Activated naive CD4-positive, alpha-beta T cell (primary cell): ENCODE data around the gene POU5F2.

ENCODE experiments used
- DNase-seq, 4 experiments: peaks; one replicate each; lab custom pipeline; 2025; lab: John Stamatoyannopoulos, UW

Gene POU5F2, protein sequence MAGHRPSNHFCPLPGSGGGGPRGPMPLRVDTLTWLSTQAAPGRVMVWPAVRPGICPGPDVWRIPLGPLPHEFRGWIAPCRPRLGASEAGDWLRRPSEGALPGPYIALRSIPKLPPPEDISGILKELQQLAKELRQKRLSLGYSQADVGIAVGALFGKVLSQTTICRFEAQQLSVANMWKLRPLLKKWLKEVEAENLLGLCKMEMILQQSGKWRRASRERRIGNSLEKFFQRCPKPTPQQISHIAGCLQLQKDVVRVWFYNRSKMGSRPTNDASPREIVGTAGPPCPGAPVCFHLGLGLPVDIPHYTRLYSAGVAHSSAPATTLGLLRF

DNA sequence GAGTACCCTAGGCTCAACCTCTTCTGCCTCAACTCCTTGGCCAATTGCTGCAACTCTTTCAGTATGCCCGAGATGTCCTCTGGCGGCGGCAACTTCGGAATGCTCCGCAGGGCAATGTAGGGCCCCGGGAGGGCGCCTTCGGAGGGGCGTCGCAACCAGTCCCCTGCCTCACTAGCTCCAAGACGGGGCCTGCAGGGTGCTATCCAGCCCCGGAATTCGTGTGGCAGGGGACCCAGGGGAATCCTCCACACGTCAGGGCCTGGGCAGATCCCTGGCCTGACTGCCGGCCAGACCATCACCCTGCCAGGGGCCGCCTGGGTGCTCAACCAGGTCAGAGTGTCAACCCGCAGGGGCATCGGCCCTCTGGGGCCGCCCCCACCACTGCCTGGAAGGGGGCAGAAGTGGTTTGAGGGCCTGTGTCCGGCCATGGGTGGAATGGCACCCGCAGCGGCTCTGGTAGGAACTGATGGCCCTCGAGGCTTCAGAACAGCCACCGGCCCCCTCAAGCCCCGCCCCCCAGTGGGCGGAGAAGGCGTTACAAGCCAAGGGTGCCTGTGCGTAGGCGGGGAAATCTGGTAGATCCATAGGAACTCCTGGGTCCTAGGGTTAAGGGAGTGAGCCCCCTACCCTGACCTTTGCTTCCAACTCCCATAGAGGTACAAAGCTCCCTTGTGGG, at the start of gene POU5F2:
Gene POU5F2 (minus strand): TSS at position 465 of the 676 bp plus-strand sequence. CDS start 37 bp downstream, at position 428.
- no peak for DNase-seq

DNA sequence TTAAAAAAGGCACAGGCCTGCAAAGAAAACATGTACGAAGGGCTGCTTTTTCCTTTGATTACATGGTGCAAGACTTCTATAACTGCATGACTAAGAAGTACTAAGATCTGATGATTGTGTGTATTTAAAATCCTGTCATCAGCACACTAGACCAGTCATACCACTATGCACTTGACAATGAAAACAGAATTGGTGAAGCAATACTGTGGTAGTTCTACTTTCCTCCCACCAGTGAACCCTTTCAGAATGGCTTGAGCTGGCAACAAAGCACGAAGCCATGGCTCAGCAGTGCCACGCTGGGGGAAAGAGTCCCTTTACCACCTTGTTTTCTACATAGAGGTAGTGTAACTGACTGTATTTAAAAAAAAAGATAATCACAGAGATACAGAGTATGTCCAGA, 49.0 kb upstream of the POU5F2 start:
- no peak for DNase-seq

DNA sequence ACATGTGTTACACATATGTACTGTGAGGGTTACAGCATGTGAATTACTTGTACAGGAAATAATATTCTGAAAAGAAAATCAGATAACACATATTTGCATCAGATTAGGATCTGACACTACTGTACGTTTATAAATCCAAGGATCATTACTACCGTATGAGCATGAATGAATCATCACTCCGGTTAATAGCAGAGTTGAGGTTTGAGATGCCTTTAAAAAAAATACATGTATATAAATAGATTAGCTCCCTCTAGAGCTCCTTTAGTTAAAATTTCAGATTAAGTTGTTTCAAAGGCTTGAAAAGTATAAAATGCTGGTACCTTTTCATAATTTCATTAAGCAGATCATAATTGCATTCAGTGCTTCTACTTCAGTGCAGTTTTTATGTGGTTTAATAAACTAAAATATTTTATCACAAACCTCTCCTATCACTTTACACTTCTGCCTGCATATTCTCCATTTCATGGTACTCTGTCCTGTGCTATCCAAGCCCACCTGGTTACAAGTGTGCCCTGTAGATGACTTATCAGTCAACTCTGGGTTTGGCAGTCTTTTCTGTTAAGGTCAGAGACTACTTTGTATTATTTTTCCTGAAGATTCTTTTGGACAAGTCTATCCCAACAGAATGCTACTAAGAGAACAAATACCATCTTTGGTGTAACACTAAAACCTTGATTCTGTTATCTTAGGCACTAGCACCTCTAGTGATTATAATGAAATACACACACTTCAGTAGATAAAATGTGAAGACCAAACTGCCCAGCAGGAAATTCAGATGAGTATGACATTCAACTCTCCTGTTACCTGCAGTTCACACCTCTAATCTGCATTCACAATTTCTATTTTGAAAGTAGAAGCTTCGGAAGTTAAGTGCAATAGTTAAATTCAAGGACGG, 48.0 kb upstream of the POU5F2 start:
- DNase-seq: no peak

DNA sequence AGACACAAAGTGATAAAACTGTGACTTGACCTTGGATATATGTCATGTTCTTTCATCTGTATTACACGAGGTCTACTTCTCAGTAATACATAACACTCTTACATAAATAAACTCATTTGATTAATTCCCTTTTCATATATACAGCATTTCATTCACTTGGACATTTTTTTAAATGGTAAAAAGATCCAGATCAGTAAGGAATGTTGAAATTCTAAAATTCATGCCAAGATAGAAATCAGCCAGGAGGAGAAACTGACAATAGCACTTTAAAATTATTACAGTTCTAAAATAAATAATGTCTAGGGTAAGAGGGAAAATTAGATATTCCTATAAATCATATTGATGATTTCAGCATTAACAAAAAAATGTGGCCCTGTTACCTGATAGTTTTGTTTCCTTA, 46.2 kb upstream of the POU5F2 start:
- DNase-seq: no peak

DNA sequence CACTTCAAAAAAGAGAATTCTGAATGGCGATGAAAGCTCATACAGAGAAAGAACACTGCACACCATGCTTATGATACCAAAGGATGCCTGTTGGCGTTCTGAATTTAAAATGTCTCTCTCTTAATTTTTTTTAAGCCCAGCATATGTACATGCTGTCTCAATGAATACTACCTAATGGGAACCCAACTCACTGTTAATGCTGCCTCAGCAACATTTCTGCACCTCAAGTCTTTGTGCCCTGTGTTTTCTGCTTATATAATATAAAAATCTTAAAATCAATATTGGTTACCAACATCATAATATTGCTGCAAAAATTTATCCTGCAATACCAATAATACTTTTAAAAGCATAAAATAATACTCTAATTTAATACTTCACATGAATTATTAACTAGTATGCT, 44.1 kb upstream of the POU5F2 start:
- no peak for DNase-seq

DNA sequence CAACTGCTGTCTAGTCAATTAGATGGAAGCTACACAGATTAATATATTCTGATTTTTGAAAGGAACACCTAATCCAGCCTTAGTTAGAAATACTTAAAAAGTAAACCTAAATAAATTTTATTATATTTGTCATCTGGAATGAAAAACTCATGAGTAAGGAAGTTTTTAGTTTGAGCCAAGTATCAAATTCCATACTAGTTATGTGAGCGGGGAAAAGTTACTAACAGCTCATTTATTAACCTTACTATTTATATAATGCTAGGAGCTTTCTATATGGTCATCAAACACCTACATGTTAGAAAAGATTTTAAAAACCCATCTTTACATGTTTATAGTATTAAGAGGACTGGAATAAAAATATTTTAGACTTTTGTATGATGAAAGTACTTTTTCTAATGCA, 41.6 kb upstream of the POU5F2 start:
- no peak for DNase-seq

DNA sequence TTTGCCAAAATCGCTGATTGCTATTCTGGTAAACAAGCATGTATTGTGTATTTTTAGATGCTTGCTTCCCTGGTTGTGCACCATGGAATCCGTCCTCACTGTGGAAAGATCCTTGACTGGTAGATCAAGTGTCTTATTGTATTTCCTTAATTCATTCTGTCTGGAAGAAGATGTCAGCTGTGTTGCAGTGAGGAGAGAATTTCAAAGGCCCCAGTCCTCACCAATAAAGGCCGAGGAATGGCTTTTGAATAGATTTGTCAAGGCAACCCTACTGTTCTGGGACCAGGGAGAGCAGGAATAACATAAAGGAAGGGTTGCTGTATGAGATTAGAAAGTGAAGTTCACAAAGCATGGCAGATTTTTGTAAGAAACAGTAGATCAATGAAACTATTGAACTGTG, 36.2 kb upstream of the POU5F2 start:
- no peak for DNase-seq

DNA sequence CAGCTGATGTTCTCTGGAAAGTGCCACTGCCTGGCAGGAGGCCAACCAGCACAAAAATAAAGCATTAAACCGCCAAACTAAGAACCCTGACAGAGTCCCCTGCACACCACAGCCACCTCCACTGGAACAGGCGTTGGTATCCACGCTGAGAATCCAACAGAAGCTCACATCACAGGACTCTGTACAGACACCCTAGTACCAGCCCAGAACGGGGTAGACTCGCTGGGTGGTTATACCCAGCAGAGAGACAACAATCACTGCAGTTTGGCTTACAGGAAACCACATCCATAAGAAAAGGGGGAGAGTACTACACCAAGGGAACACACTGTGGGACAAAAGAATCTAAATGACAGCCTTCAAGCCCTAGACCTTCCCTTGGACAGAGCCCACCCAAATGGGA, 15.0 kb upstream of the POU5F2 start:
- DNase-seq: no peak

DNA sequence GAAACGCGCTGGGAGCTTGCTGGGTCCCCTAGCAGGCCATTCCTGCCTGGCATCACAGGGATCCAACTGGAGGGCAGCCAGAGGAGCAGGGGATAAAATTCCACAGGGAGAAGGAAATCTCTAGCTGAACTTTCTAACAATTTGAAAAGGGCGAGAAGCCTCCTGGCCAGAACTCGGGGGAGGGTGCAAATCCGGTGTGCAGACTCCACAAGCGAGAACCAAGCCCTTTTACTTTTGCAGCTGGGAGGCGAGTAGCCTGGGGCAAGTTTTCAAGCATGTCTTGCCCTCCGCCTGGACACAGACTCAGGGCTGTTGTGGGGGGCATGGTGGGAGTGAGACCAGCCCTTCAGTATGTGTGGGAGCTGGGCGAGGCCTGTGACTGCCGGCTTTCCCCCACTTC, 14.3 kb upstream of the POU5F2 start:
- DNase-seq: no peak

DNA sequence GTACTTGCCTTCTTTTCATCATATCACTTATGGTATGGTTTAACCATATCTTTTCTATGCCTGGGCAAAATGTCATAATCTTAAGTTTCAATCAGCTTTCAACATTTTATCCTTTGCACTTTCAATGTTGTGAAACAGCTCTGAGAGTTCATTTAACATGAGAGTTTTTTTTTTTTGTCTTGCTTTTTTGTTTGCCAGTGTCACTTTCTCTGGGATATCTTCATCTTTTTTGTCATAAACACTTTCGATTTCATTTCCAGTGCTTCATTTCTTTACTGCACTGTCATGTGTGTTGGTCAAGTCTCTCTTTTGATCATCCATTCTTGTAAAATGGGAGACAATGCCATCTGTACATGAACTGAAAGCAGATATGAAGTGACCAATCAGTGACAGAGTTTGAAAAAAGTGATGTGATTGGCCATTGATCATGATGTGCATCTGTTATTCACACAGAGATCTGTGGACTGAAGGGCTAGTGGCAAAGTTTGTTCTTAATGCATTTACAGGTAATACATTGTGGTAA, 7.5 kb upstream of the POU5F2 start:
- DNase-seq: no peak

DNA sequence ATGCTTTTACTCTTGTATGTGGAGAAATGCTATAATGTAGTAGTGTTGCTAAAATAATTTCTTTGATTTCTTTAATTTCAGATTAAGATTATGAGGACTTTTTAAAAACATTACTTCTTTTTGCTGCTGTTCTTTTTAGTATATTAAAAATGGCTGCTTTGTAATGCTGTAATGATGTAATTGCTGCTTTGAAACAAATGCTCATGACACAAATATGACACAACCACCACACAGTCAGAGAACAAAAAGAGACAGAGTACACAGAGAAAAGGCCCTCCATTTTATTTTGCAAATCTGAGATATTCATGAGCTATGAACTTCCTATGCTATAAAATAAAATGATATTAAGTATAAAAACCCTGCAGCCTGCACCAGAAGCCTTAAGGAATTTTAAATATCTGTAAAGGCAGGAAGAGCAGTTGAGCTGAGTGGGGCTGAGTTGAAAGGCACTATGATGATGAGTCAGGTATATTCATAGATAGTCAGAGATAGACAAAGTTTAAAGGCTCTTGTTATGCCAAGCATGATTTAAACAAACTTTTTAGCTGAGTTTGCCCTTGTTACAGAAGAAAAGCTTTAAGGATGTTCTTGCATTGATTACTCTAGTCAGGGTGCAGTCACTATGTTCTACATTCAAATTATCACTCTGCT, 5.1 kb upstream of the POU5F2 start:
- no peak for DNase-seq

DNA sequence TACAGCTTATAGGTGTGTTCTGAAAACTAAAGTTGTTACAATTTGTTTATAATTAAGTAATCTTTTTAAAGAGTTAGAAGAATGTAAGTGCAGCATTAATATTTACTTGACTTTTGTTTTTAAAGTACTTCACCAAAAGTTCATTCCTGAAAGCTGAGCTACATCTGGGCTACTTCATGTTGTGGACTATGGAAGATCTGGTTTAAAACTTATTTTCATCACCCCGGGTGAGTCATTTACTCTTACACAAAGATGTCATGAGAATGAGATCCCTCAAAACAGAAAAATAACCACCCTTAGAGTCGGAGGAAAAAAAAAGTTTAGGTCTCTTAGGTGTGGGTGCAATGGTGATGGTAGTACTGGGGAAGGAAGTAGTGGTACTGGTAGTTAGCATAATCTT, 5.1 kb downstream of the POU5F2 start:
- DNase-seq: no peak

DNA sequence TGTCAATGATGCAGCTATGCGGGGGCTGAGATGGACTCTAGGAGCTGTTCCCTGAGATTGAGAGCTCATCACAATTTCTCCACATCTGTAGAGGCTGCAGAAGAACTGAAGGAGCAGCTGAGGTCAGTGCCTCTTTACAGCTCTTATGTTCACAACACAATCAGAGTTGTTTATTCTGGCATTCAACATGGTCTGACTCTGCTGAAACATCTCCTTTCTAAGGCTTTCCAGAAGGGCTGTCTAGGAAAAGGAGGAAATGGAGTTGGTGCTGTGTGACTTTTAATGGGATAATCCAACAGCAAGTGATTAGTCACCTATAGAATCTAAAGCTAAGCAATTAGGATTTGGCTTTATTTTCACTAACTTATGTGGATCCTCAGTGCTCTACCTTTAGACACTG, 6.0 kb downstream of the POU5F2 start:
- DNase-seq: no peak

DNA sequence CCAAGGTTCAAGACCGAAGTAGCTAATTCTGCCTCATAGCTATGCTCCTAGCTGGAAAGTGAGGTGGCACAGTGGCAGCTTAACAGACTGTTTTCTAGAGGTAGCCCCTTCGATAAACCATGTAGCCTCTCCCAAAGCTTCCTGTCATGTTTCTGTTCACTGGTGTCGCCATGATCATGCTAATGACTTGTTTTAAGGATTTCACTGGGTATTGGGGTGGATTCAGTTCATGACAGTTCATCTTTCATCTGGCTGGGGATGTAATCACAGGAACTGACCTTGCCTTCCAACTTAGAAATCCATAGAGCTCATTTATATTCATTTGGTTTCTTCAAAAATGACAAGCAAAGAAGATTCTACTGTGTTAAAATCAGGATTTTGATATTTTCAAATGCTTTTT, 9.4 kb downstream of the POU5F2 start:
- DNase-seq: no peak

DNA sequence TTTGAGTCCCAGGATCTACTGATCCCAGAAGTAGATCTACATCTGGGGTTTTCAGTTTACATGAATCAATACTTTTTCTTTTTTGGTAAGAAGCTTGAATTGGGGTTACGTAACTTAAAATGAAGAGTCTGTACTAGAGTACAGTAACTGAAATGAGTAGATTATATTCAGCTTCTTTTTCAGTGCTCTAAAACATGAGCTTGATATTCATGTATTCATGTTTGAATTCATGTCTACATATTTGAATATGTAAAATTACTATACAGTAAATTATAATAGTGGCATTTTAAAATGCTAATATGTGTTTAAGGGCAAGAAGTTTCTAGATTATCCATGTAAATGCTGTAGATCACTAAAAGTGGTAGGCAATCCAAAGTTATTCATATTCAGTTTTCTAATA, 14.8 kb downstream of the POU5F2 start:
- no peak for DNase-seq

DNA sequence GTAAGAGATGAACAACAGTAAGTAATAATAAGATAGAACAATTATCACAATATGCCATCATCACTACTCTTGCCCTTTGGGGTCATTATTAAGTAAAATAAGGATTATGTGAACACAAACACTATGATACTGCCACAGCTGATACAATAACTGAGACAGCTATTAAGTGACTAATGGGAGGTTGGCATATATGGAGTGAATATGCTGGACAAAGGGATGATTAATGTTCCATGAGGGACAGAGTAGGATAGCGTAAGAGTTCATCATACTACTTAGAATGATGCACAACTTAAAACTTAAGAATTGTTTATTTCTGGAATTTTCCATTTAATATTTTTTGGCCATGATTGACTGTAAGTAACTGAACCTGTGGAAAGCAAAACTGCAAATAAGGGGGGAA, 16.6 kb downstream of the POU5F2 start:
- no peak for DNase-seq

DNA sequence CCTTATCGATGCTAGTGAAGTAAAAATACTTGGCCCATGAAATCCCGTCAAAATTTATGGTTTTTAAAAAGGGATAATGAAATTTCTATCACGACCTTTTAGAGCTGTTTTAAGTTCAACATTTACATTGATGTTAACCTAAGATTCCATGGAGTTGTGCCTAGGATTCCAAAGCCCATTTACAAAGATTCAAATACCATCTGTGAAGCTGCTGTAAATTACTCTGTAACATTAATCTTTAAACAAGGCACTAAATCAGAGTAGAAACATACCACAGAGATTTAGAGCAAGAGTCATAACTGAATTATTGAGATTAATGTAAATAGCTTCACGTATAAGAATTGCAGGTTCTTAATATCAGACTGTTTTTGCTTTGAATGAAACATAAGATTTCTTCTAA, 17.7 kb downstream of the POU5F2 start:
- no peak for DNase-seq

DNA sequence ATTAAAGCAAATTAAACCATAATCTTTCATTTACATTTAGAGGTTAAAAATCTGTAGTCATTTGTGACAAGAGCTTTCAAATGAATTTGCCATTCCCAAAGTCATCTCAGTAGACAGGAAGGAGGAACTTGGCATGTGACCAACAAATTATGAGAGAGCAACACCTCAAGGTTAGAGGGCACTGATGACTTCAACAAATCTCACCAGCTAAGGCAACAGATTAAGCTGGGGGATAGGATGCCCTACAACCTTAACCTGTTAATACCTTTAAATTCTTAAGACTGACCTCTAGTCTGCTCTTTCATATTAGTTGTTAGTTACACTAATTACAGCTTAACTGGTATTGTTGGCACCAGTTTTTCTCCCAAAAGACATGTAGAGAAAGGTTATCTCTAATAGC, 18.4 kb downstream of the POU5F2 start:
- DNase-seq: no peak

DNA sequence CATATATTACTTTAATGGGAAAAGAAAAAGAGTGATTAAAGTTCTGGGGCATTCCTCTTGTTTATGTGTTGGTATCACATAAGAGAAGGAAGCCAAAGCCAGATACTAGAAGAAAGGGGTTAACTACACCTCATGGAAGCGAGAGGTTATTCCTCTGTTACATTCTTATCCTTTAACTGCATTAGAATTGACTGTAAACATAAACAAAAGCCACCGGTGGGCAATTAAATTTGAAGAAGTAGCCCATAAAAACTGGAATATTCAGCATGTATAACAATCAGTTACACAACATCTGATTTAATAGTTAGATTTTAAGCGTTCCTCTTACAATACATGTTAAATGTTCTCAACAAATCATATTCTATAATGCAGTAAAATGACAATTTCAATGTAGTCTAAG, 18.8 kb downstream of the POU5F2 start:
- no peak for DNase-seq

DNA sequence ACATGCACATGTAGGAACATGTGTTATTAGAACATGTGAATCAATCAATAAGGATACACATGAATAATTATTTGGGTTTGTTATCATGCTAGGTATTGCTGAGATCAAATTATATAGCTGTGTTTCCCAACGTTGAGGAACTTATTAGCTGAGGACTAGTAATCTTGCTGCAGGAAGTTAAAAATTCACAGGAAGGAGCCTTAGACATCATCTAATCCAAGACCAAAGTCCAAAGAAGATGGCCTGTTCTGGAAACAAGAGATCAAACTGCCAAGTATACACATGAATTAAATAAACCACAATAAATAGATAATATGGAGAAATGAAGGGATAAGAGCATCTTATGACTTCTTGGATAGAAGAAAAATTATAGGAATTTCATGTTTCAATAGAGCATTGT, 19.9 kb downstream of the POU5F2 start:
- DNase-seq: no peak

DNA sequence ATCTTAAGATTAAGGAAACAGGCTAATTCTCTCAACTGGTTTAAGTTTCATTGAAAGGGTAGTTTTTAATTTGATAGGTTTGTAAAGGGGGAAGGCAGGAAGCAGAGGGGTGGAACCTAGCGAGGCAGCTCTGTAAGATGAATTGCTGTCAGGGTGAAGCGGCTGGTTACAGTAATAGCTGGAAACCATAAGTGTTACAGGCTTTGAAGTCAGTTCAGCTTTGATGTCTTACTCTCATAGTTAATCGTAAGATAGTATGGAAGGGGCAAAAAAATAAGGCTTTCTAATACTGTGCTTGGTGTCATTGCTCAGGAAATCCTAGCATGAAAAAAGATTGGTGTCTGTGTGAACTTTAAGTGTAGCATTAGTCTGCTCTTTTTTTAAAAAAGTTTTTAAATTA, 20.3 kb downstream of the POU5F2 start:
- DNase-seq: no peak

DNA sequence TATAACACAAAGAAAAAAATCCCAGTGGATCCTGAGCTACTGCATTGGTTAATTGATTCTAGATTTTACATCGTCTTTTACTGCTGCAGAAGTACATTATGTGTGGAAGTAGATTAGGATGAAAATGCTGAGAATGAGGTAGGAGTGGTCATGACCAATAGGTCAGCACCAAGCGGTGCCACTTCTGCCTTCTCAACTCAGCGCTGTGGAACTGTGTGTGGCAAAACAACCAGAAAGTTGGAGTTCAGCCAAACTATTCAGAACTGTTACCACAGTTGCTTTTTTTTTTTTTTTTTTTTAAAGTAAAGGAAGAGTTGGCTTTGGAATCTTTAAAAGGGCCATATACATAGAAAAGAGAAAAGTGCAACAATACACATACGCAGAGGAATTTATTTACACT, 24.2 kb downstream of the POU5F2 start:
- DNase-seq: no peak
